Fibroblast of lung (primary cell): ENCODE results near the gene STAP2. TPM values are rescaled to one million over a fixed set of nuclear protein-coding genes. Genes with fewer than 3 reads are reported as not detected.

Experiments
- DNase-seq, 2 donors: peaks; one replicate each; pipeline versions ENCODE4 v3.0.0 to v3.0.0-alpha.2; 2010; ENCODE audit warnings: low read depth in 2 of 2
- H2AFZ ChIP-seq: 2 replicates; pipeline ENCODE4 v1.5.1; 2012; ENCODE audit warnings: low read length, control low read depth, inconsistent platforms
- H3K27ac ChIP-seq: 2 replicates; pipeline ENCODE4 v1.5.1; 2011; ENCODE audit warnings: low read length, control low read depth; ENCODE audit not compliant: insufficient read depth
- H3K27me3 ChIP-seq: 2 replicates; pipeline ENCODE4 v1.5.1; 2011; ENCODE audit warnings: mild to moderate bottlenecking, low read length; ENCODE audit not compliant: control insufficient read depth, insufficient read depth
- H3K36me3 ChIP-seq: 2 replicates; pipeline ENCODE4 v1.5.1; 2011; ENCODE audit warnings: low read length; ENCODE audit not compliant: control insufficient read depth, insufficient read depth
- H3K4me1 ChIP-seq: 2 replicates; pipeline ENCODE4 v1.5.1; 2011; ENCODE audit warnings: low read length; ENCODE audit not compliant: control insufficient read depth, insufficient read depth; ENCODE audit errors: extremely low read depth
- H3K4me2 ChIP-seq: 2 replicates; pipeline ENCODE4 v1.5.1; 2011; ENCODE audit warnings: low read length, control low read depth; ENCODE audit not compliant: insufficient read depth; ENCODE audit errors: extremely low read depth
- H3K4me3 ChIP-seq, 4 experiments: fragments of 200-600 bp in 1 of 4; sonication (generic) in 1 of 4; replicated peaks in 1 of 4; 2 replicates each; pipeline ENCODE4 v1.5.1; 2011 to 2016; ENCODE audit warnings: low read length in 4 of 4, low read depth in 3 of 4, mild to moderate bottlenecking in 3 of 4, control low read depth in 2 of 4, inconsistent platforms in 1 of 4, mixed read lengths in 1 of 4; ENCODE audit not compliant: insufficient read depth in 1 of 4; ENCODE audit errors: control extremely low read depth in 1 of 4
- H3K79me2 ChIP-seq: 2 replicates; pipeline ENCODE4 v1.5.1; 2012; ENCODE audit warnings: mild to moderate bottlenecking, low read length, inconsistent platforms; ENCODE audit not compliant: control insufficient read depth, insufficient read depth
- H3K9ac ChIP-seq: 2 replicates; pipeline ENCODE4 v1.5.1; 2011; ENCODE audit warnings: mild to moderate bottlenecking, low read length, control low read depth; ENCODE audit not compliant: insufficient read depth
- H3K9me3 ChIP-seq: 2 replicates; pipeline ENCODE4 v1.5.1; 2012; ENCODE audit warnings: low read depth, low read length; ENCODE audit not compliant: control insufficient read depth, insufficient read depth
- H4K20me1 ChIP-seq: 2 replicates; pipeline ENCODE4 v1.5.1; 2011; ENCODE audit warnings: low read length; ENCODE audit not compliant: control insufficient read depth, insufficient read depth; ENCODE audit errors: extremely low read depth
- EZH2 ChIP-seq: IDR thresholded peaks from 2 replicates; pipeline ENCODE4 v1.5.1; 2012; ENCODE audit warnings: low read length, control low read depth, mild to moderate bottlenecking; ENCODE audit errors: missing control alignments
- polyA plus RNA-seq, 2 donors: library from polyadenylated mRNA; depleted of rRNA in 1 of 2; stranded (reverse) in 1 of 2; unstranded in 1 of 2; fragments of >200 nt; gene quantifications; 2 replicates each; pipeline ENCODE4 v1.2.1, GENCODE V29; 2011 to 2012; ENCODE audit warnings: missing spikeins in 1 of 2
- total RNA-seq: library from RNA; depleted of rRNA; stranded (reverse); fragments of >200 nt; gene quantifications from 2 replicates; pipeline ENCODE4 v1.2.1, GENCODE V29; 2014
- TF ChIP-seq, protein P1 (sequence below), 2 donors: IDR thresholded peaks in 1 of 2; conservative IDR thresholded peaks in 1 of 2; 1 replicate in 1 of 2; 2 replicates in 1 of 2; pipeline ENCODE4 v1.5.1; 2011 to 2012; ENCODE audit warnings: low read length in 2 of 2, control low read depth in 1 of 2, inconsistent platforms in 1 of 2, low read depth in 1 of 2, mild to moderate bottlenecking in 1 of 2

The STAP2 gene
- total and polyA plus RNA-seq, 2 donors (not counting 1 experiment from before 2014, with no cell fraction given): 1.7 to 4.8 TPM

- Histone ChIP-seq H3K4me1 (no peaks in the 10 kb centered on the region), H4K20me1 (no peaks in the 10 kb centered on the region), H3K9ac (no peak overlapping the region), H3K4me2 (no peak overlapping the region), H3K27me3 (no peaks in the 10 kb centered on the region), H2AFZ (no peak overlapping the region), H3K79me2 (no peaks in the 10 kb centered on the region), H3K27ac (no peak overlapping the region), H3K36me3 (peaks cover 36% of the 10 kb centered on the region), H3K4me3 (no peak overlapping the region), H3K9me3 (no peaks in the 10 kb centered on the region)
- DNase-seq: no peak
- TF ChIP-seq, protein P1, sequence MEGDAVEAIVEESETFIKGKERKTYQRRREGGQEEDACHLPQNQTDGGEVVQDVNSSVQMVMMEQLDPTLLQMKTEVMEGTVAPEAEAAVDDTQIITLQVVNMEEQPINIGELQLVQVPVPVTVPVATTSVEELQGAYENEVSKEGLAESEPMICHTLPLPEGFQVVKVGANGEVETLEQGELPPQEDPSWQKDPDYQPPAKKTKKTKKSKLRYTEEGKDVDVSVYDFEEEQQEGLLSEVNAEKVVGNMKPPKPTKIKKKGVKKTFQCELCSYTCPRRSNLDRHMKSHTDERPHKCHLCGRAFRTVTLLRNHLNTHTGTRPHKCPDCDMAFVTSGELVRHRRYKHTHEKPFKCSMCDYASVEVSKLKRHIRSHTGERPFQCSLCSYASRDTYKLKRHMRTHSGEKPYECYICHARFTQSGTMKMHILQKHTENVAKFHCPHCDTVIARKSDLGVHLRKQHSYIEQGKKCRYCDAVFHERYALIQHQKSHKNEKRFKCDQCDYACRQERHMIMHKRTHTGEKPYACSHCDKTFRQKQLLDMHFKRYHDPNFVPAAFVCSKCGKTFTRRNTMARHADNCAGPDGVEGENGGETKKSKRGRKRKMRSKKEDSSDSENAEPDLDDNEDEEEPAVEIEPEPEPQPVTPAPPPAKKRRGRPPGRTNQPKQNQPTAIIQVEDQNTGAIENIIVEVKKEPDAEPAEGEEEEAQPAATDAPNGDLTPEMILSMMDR (conservative IDR thresholded peaks at IDR 0.05 in 1 of 2, IDR thresholded peaks at IDR 0.05 in 1 of 2; ENCODE audit: low read depth in 1 of 2, low read length in 2 of 2): no peak
- no peak for TF ChIP-seq EZH2
Observed at GRCh38 chr19:4357921-4358326, 19.3 kb upstream of the STAP2 start.

- peaks cover 31% of the 10 kb centered on the region for H3K36me3 ChIP-seq
- H2AFZ ChIP-seq: no peak overlapping the region
- no peaks in the 10 kb centered on the region for H4K20me1 ChIP-seq
- H3K4me2 ChIP-seq: no peak overlapping the region
- H3K79me2 ChIP-seq: no peaks in the 10 kb centered on the region
- no peaks in the 10 kb centered on the region for H3K27me3 ChIP-seq
- H3K27ac ChIP-seq: no peak overlapping the region
- no peak overlapping the region for H3K9ac ChIP-seq
- TF ChIP-seq, protein P1 (conservative IDR thresholded peaks at IDR 0.05 in 1 of 2, IDR thresholded peaks at IDR 0.05 in 1 of 2; ENCODE audit: low read depth in 1 of 2, low read length in 2 of 2): no peak
- no peak for TF ChIP-seq EZH2
- no peaks in the 10 kb centered on the region for H3K4me1 ChIP-seq
- DNase-seq: no peak
- H3K9me3 ChIP-seq: no peaks in the 10 kb centered on the region
- no peak overlapping the region for H3K4me3 ChIP-seq
Observed at GRCh38 chr19:4357095-4357797, 18.6 kb upstream of the STAP2 start.

GRCh38 chr19:4354897-4355296 is 16.3 kb upstream of the STAP2 start:
- Histone ChIP-seq H3K79me2 (no peaks in the 10 kb centered on the region), H3K4me2 (no peak overlapping the region), H3K4me1 (no peaks in the 10 kb centered on the region), H2AFZ (no peak overlapping the region), H3K4me3 (no peak overlapping the region), H3K9me3 (no peaks in the 10 kb centered on the region), H3K27ac (no peak overlapping the region), H3K9ac (no peak overlapping the region), H4K20me1 (no peaks in the 10 kb centered on the region), H3K27me3 (no peaks in the 10 kb centered on the region), H3K36me3 (peaks cover 12% of the 10 kb centered on the region)
- DNase-seq: no peak
- TF ChIP-seq, protein P1 (conservative IDR thresholded peaks at IDR 0.05 in 1 of 2, IDR thresholded peaks at IDR 0.05 in 1 of 2; ENCODE audit: low read depth in 1 of 2, low read length in 2 of 2): no peak
- no peak for TF ChIP-seq EZH2
